ENCODE measurements around the gene MDFI.

MDFI gene

GRCh38 chr6:41593839-41594238 lies 44.4 kb upstream of the MDFI start:
- H3K4me3 ChIP-seq (ENCODE audit: low read depth, low read length) = no peak overlapping the region
- TF ChIP-seq CTCF (IDR thresholded peaks at IDR 0.05; ENCODE audit: control insufficient read depth, extremely low read depth, insufficient read depth) = no peak
- DNase-seq (ENCODE audit: low read depth) = no peak

GRCh38 chr6:41594326-41594725 lies 43.9 kb upstream of the MDFI start:
- no peak for DNase-seq (ENCODE audit: low read depth)

GRCh38 chr6:41594766-41595165 lies 43.5 kb upstream of the MDFI start:
- TF ChIP-seq CTCF (IDR thresholded peaks at IDR 0.05; ENCODE audit: control insufficient read depth, extremely low read depth, insufficient read depth) = no peak
- no peak for DNase-seq (ENCODE audit: low read depth)
- H3K4me3 ChIP-seq (ENCODE audit: low read depth, low read length) = no peak overlapping the region

More at GRCh38 chr6:41594326-41594725, 43.9 kb upstream of the MDFI start:
- H3K4me3 ChIP-seq (ENCODE audit: low read depth, low read length) = no peak overlapping the region
- TF ChIP-seq CTCF (IDR thresholded peaks at IDR 0.05; ENCODE audit: control insufficient read depth, extremely low read depth, insufficient read depth) = no peak

GRCh38 chr6:41595166-41595565 lies 43.1 kb upstream of the MDFI start:
- no peak overlapping the region for H3K4me3 ChIP-seq (ENCODE audit: low read depth, low read length)
- no peak for TF ChIP-seq CTCF (IDR thresholded peaks at IDR 0.05; ENCODE audit: control insufficient read depth, extremely low read depth, insufficient read depth)
- DNase-seq (ENCODE audit: low read depth) = no peak

- TF ChIP-seq CTCF (IDR thresholded peaks at IDR 0.05; ENCODE audit: control insufficient read depth, extremely low read depth, insufficient read depth) = no peak
- no peak overlapping the region for H3K4me3 ChIP-seq (ENCODE audit: low read depth, low read length)
- DNase-seq (ENCODE audit: low read depth) = no peak
Measured at GRCh38 chr6:41596096-41596685, 42.1 kb upstream of the MDFI start.

- no peak for TF ChIP-seq CTCF (IDR thresholded peaks at IDR 0.05; ENCODE audit: control insufficient read depth, extremely low read depth, insufficient read depth)
- no peak for DNase-seq (ENCODE audit: low read depth)
- H3K4me3 ChIP-seq (ENCODE audit: low read depth, low read length) = no peak overlapping the region
Measured at GRCh38 chr6:41596807-41597206, 41.5 kb upstream of the MDFI start.

All from LNCaP clone FGC (cell line).